Neural cell (in vitro differentiated cells): Measurements from ENCODE around the gene PIGS. TPM values are rescaled to one million over a fixed set of nuclear protein-coding genes. Genes with fewer than 3 reads are reported as not detected.
"Not testable (repeated sequence)": the region's sequence is repeated elsewhere in the genome, so short reads cannot be mapped to it uniquely, and the experiment has no call there.

Experiments
- H2AFZ ChIP-seq: fragments of 200-600, 300-800 bp; sonication (generic), shearing (Covaris generic); 2 replicates; pipeline ENCODE4 v1.6.0; 2014; ENCODE audit warnings: low read depth, mild to moderate bottlenecking, antibody characterized with exemption, low read length, moderate library complexity
- H3F3A ChIP-seq: fragments of 200-600 bp; shearing (Covaris generic); 2 replicates; pipeline ENCODE4 v1.6.1; 2016; ENCODE audit warnings: mild to moderate bottlenecking, moderate library complexity, mixed read lengths, antibody characterized with exemption, low read length; ENCODE audit not compliant: insufficient read depth, poor library complexity, severe bottlenecking
- H3K27ac ChIP-seq: fragments of 200-600, 300-800 bp; sonication (generic), shearing (Covaris generic); 2 replicates; pipeline ENCODE4 v1.5.1; 2014; ENCODE audit warnings: mild to moderate bottlenecking, low read length, moderate library complexity
- H3K27me3 ChIP-seq: fragments of 300-800, 200-600 bp; sonication (generic), shearing (Covaris generic); 2 replicates; pipeline ENCODE4 v1.6.0; 2014; ENCODE audit warnings: mild to moderate bottlenecking, low read depth, low read length, moderate library complexity; ENCODE audit not compliant: insufficient read depth
- H3K36me3 ChIP-seq: fragments of 300-800, 200-600 bp; sonication (generic), shearing (Covaris generic); 2 replicates; pipeline ENCODE4 v1.5.1; 2014; ENCODE audit warnings: mild to moderate bottlenecking, antibody characterized with exemption, low read length, moderate library complexity; ENCODE audit not compliant: insufficient read depth
- H3K4me2 ChIP-seq: fragments of 300-800, 200-600 bp; sonication (generic), shearing (Covaris generic); 2 replicates; pipeline ENCODE4 v1.6.0; 2014; ENCODE audit warnings: mild to moderate bottlenecking, low read length
- H3K4me3 ChIP-seq: fragments of 300-800, 200-600 bp; sonication (generic), shearing (Covaris generic); 2 replicates; pipeline ENCODE4 v1.5.1; 2014; ENCODE audit warnings: mild to moderate bottlenecking, low read length, moderate library complexity
- H3K79me2 ChIP-seq: fragments of 200-600 bp; shearing (Covaris generic); replicated peaks from 2 replicates; pipeline ENCODE4 v1.6.0; 2014; ENCODE audit warnings: mild to moderate bottlenecking, low read length, moderate library complexity; ENCODE audit not compliant: insufficient read depth
- H3K9ac ChIP-seq: fragments of 300-800, 200-600 bp; sonication (generic), shearing (Covaris generic); 2 replicates; pipeline ENCODE4 v1.6.1; 2016; ENCODE audit warnings: mild to moderate bottlenecking, low read length, mixed read lengths
- H3K9me2 ChIP-seq: fragments of 200-600 bp; shearing (Covaris generic); 2 replicates; pipeline ENCODE4 v1.6.1; 2016; ENCODE audit warnings: mild to moderate bottlenecking, low read length, mixed read lengths; ENCODE audit not compliant: insufficient read depth
- H3K9me3 ChIP-seq: fragments of 200-600, 300-800 bp; sonication (generic), shearing (Covaris generic); 2 replicates; pipeline ENCODE4 v1.6.1; 2016; ENCODE audit warnings: mild to moderate bottlenecking, mixed run types, low read length, moderate library complexity, mixed read lengths
- H4K20me1 ChIP-seq: fragments of 200-600 bp; shearing (Covaris generic); 2 replicates; pipeline ENCODE4 v1.6.1; 2016; ENCODE audit warnings: mild to moderate bottlenecking, mixed run types; ENCODE audit not compliant: insufficient read depth
- CTCF ChIP-seq: fragments of 450-650 bp; IDR thresholded peaks from 2 replicates; pipeline ENCODE4 v1.5.1; 2014; ENCODE audit warnings: antibody characterized with exemption, mild to moderate bottlenecking, moderate library complexity; ENCODE audit not compliant: poor library complexity, severe bottlenecking
- EP300 ChIP-seq: fragments of 450-650 bp; conservative IDR thresholded peaks from 2 replicates; pipeline ENCODE4 v1.6.1; 2014; ENCODE audit warnings: antibody characterized with exemption, mild to moderate bottlenecking, moderate library complexity; ENCODE audit not compliant: poor library complexity, severe bottlenecking
- EZH2 ChIP-seq: fragments of 200-600, 300-800 bp; shearing (Covaris generic), sonication (generic); IDR thresholded peaks from 2 replicates; pipeline ENCODE4 v1.6.1; 2014; ENCODE audit warnings: antibody characterized with exemption, low read length, borderline replicate concordance, mild to moderate bottlenecking; ENCODE audit not compliant: insufficient read depth, poor library complexity, severe bottlenecking
- MXI1 ChIP-seq: fragments of 450-650 bp; conservative IDR thresholded peaks from 2 replicates; pipeline ENCODE4 v1.6.1; 2014; ENCODE audit warnings: antibody characterized with exemption, mild to moderate bottlenecking; ENCODE audit not compliant: poor library complexity, severe bottlenecking
- POLR2AphosphoS5 ChIP-seq: IDR thresholded peaks from 2 replicates; pipeline ENCODE4 v1.6.1; 2012
- RAD21 ChIP-seq: fragments of 450-650 bp; conservative IDR thresholded peaks from 2 replicates; pipeline ENCODE4 v1.6.1; 2014; ENCODE audit warnings: antibody characterized with exemption, mild to moderate bottlenecking, moderate library complexity
- REST ChIP-seq: IDR thresholded peaks from 2 replicates; pipeline ENCODE4 v1.6.1; 2012; ENCODE audit warnings: borderline replicate concordance
- SMC3 ChIP-seq: fragments of 450-650 bp; conservative IDR thresholded peaks from 2 replicates; pipeline ENCODE4 v1.6.1; 2014; ENCODE audit warnings: antibody characterized with exemption, mild to moderate bottlenecking, moderate library complexity; ENCODE audit not compliant: poor library complexity
- TAF1 ChIP-seq: IDR thresholded peaks from 2 replicates; pipeline ENCODE4 v1.6.1; 2012; ENCODE audit warnings: low read depth
- polyA plus RNA-seq: library from polyadenylated mRNA; depleted of rRNA; stranded (reverse); fragments of >200 nt; gene quantifications from 2 replicates; pipeline ENCODE4 v1.2.3, GENCODE V29; 2014

Gene PIGS
- polyA plus RNA-seq, 1 donor from 2014 or later, result 37.6 TPM

DNA sequence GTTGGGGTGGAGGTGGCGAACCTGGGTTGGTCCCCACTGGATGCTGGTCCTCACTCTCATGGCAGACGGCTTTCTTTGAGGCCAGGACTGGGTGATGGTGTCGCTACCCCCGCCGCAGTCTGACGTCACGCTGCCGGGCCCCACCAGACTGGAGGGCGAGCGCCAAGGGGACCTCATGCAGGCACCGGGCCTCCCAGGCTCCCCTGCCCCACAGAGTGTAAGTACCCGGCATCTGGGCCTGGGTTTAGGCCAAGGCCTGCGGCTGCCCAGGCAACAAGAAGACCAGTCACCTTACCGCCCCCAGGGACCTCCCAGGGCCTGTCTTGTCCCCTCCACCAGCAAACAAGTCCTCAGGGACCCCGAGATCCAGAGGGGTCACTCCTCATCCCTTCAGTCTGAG lies 47.4 kb downstream of the PIGS start:
- H3K4me3 ChIP-seq, result no peak overlapping the region
- no peak overlapping the region for H2AFZ ChIP-seq
- H3K9me3 ChIP-seq, result no peaks in the 10 kb centered on the region
- TF ChIP-seq RAD21 (no peak), SMC3 (no peak), EZH2 (no peak), CTCF (no peak), TAF1 (no peak), MXI1 (no peak), POLR2AphosphoS5 (no peak), EP300 (no peak), REST (no peak)
- H3K27me3 ChIP-seq, result no peaks in the 10 kb centered on the region
- H3K9ac ChIP-seq, result no peak overlapping the region
- H3F3A ChIP-seq, result no peaks in the 10 kb centered on the region
- H3K79me2 ChIP-seq, result no peaks in the 10 kb centered on the region
- H3K36me3 ChIP-seq, result no peaks in the 10 kb centered on the region
- H3K4me2 ChIP-seq, result no peak overlapping the region
- H3K9me2 ChIP-seq, result no peaks in the 10 kb centered on the region
- H3K27ac ChIP-seq, result no peak overlapping the region
- H4K20me1 ChIP-seq, result no peaks in the 10 kb centered on the region

DNA sequence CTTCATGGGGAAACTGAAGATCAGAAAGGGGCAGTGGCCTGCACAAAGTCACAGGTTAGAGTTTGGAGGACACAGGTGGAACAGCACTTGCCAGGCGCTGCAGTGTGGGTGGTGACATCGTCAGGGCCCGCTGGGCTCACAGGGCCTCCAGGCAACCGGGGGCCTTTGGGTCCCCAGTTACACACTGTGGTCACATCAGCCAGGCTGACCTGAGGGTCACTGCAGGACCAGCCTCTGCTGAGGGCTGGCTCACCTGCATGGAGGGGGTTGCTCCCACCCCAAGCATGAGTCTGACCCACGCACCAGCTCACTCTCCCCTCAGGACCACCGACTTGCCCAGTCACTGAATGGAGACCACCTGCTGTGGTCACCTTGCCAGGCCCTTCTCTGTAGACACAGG lies 48.1 kb downstream of the PIGS start:
- H3K9me2 ChIP-seq, result no peaks in the 10 kb centered on the region
- no peaks in the 10 kb centered on the region for H3K27me3 ChIP-seq
- no peaks in the 10 kb centered on the region for H3F3A ChIP-seq
- no peaks in the 10 kb centered on the region for H4K20me1 ChIP-seq
- TF ChIP-seq EZH2 (no peak), MXI1 (no peak), POLR2AphosphoS5 (no peak), SMC3 (no peak), EP300 (no peak), TAF1 (no peak), RAD21 (no peak), CTCF (no peak), REST (no peak)
- no peak overlapping the region for H2AFZ ChIP-seq
- H3K79me2 ChIP-seq, result no peaks in the 10 kb centered on the region
- no peak overlapping the region for H3K4me3 ChIP-seq
- H3K9ac ChIP-seq, result no peak overlapping the region
- no peaks in the 10 kb centered on the region for H3K9me3 ChIP-seq
- no peaks in the 10 kb centered on the region for H3K36me3 ChIP-seq
- no peak overlapping the region for H3K4me2 ChIP-seq
- H3K27ac ChIP-seq, result no peak overlapping the region

DNA sequence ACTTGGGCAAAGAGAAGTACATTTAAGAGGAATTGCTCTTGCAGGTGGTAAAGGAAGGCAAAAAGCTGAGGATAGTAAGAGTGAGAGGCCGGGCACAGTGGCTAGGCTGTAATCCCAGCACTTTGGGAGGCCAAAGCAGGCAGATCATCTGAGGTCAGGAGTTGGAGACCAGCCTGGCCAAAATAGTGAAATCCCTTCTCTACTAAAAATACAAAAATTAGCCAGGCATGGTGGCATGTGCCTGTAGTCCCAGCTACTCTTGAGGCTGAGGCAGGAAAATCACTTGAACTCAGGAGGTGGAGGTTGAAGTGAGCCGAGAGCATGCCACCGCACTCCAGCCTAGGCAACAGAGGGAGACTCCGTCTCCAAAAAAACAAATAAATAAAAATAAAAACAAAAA lies 49.0 kb downstream of the PIGS start:
- not testable (repeated sequence) for H3F3A ChIP-seq, H3K9me2 ChIP-seq, H3K4me2 ChIP-seq, H3K27ac ChIP-seq, H4K20me1 ChIP-seq, H3K9me3 ChIP-seq, H3K27me3 ChIP-seq, H3K79me2 ChIP-seq, H3K4me3 ChIP-seq, H2AFZ ChIP-seq, H3K9ac ChIP-seq, H3K36me3 ChIP-seq
